Erythroblast (primary cell): Measurements from ENCODE around the gene PMEL.
"Not testable (repeated sequence)": the region's sequence is repeated elsewhere in the genome, so short reads cannot be mapped to it uniquely, and the experiment has no call there.

Source experiments
- GATA1 ChIP-seq: IDR thresholded peaks from 2 replicates; pipeline ENCODE4 v1.6.1; 2011; ENCODE audit warnings: low read depth, mild to moderate bottlenecking, control low read depth, low read length, moderate library complexity
- POLR2A ChIP-seq: IDR thresholded peaks from 2 replicates; pipeline ENCODE4 v1.6.1; 2011; ENCODE audit warnings: mild to moderate bottlenecking, low read length

- TF ChIP-seq POLR2A, GATA1: not testable (repeated sequence)
These were observed 46.8 kb downstream of the PMEL start for GRCh38 chr12:55919032-55919431.
